ENCODE results near the gene TXN2.

- TF ChIP-seq CTCF (IDR thresholded peaks at IDR 0.05; ENCODE audit: borderline replicate concordance, extremely low read depth, low read length, poor library complexity, severe bottlenecking) (no peak), EZH2 (IDR thresholded peaks at IDR 0.05; ENCODE audit: borderline replicate concordance, low read depth, low read length, severe bottlenecking) (no peak)
Observed at GRCh38 chr22:36497910-36498665, 16.6 kb upstream of the TXN2 start.
